GM12878 (cell line): ENCODE data around the gene CD48. TPM values are rescaled to one million over a fixed set of nuclear protein-coding genes. Genes with fewer than 3 reads are reported as not detected.

ENCODE experiments used
- CHD1 ChIP-seq: IDR thresholded peaks from 2 replicates; pipeline ENCODE4 v1.6.1; 2012; ENCODE audit warnings: low read depth, low read length, improper control_type of control experiment
- FOXM1 ChIP-seq: IDR thresholded peaks from 2 replicates; pipeline ENCODE4 v1.6.1; 2012; ENCODE audit warnings: low read depth, mild to moderate bottlenecking, inconsistent platforms, low read length, moderate library complexity
- MTA3 ChIP-seq: IDR thresholded peaks from 2 replicates; pipeline ENCODE4 v1.6.1; 2012; ENCODE audit warnings: low read length, inconsistent platforms, borderline replicate concordance
- PAX5 ChIP-seq: IDR thresholded peaks from 2 replicates; pipeline ENCODE4 v1.6.1; 2011; ENCODE audit warnings: low read depth, low read length, borderline replicate concordance
- RAD21 ChIP-seq: IDR thresholded peaks from 2 replicates; pipeline ENCODE4 v1.6.1; 2011; ENCODE audit warnings: mild to moderate bottlenecking, low read depth, low read length, moderate library complexity; ENCODE audit not compliant: insufficient read depth
- RUNX3 ChIP-seq: IDR thresholded peaks from 2 replicates; pipeline ENCODE4 v1.6.1; 2012; ENCODE audit warnings: low read length, inconsistent platforms
- SMAD1 ChIP-seq: fragments of 450-650 bp; IDR thresholded peaks from 2 replicates; pipeline ENCODE4 v1.6.1; 2018; ENCODE audit warnings: mild to moderate bottlenecking, low read depth; ENCODE audit not compliant: partially characterized antibody
- SMAD5 ChIP-seq: IDR thresholded peaks from 2 replicates; pipeline ENCODE4 v1.6.1; 2016; ENCODE audit warnings: antibody characterized with exemption, low read depth
- WRNIP1 ChIP-seq: IDR thresholded peaks from 2 replicates; pipeline ENCODE4 v1.6.1; 2011; ENCODE audit warnings: low read depth, low read length, improper control_type of control experiment, borderline replicate concordance
- YBX1 ChIP-seq: fragments of 450-650 bp; IDR thresholded peaks from 2 replicates; pipeline ENCODE4 v1.6.1; 2016; ENCODE audit warnings: antibody characterized with exemption
- polyA plus RNA-seq, 11 experiments: library from polyadenylated mRNA; depleted of rRNA in 4 of 11; unstranded in 6 of 11; stranded (reverse) in 5 of 11; fragments of >200 nt; fragmentation: Nextera tagmentation in 4 of 11; fragmentation: Illumina TruSeq in 1 of 11; extraction: Ambion mirVana in 4 of 11; extraction: Trizol in 1 of 11; gene quantifications; 1 replicate in 1 of 11; 2 replicates in 10 of 11; pipeline versions ENCODE4 v1.2.1 to v1.2.3, GENCODE V29; 2011 to 2016; ENCODE audit warnings: inconsistent platforms in 2 of 11, missing spikeins in 2 of 11, low read depth in 1 of 11
- total RNA-seq, 4 experiments: library from RNA; depleted of rRNA in 3 of 4; stranded (reverse); fragments of >200 nt in 3 of 4; fragmentation: Illumina TruSeq in 1 of 4; extraction: Trizol in 1 of 4; gene quantifications; 2 replicates each; pipeline versions ENCODE4 v1.2.1 to v1.2.3, GENCODE V29; 2013 to 2021
- TF ChIP-seq, protein P1 (sequence below): fragments of 450-650 bp; formaldehyde crosslinking; IDR thresholded peaks from 2 replicates; pipeline ENCODE4 v1.5.0; 2022; ENCODE audit warnings: mild to moderate bottlenecking, missing genetic modification characterization
- TF ChIP-seq, protein P2 (sequence below): IDR thresholded peaks from 2 replicates; pipeline ENCODE4 v1.6.1; 2012; ENCODE audit warnings: mild to moderate bottlenecking, low read depth, low read length
- TF ChIP-seq, protein P3 (sequence below): fragments of 450-650 bp; IDR thresholded peaks from 2 replicates; pipeline ENCODE4 v1.6.1; 2014; ENCODE audit warnings: mild to moderate bottlenecking
- TF ChIP-seq, protein P4 (sequence below): fragments of 450-650 bp; IDR thresholded peaks from 2 replicates; pipeline ENCODE4 v1.6.1; 2017; ENCODE audit warnings: mild to moderate bottlenecking, moderate library complexity
- TF ChIP-seq, protein P5 (sequence below): fragments of 450-650 bp; IDR thresholded peaks from 2 replicates; pipeline ENCODE4 v1.6.1; 2018; ENCODE audit warnings: borderline replicate concordance, mild to moderate bottlenecking; ENCODE audit not compliant: partially characterized antibody

The CD48 gene
- total and polyA plus RNA-seq, 10 of the 15 experiments (the other 5 are each of a cell fraction or from before 2014, with no cell fraction given), result 302 to 1,315 (median 430) TPM

DNA sequence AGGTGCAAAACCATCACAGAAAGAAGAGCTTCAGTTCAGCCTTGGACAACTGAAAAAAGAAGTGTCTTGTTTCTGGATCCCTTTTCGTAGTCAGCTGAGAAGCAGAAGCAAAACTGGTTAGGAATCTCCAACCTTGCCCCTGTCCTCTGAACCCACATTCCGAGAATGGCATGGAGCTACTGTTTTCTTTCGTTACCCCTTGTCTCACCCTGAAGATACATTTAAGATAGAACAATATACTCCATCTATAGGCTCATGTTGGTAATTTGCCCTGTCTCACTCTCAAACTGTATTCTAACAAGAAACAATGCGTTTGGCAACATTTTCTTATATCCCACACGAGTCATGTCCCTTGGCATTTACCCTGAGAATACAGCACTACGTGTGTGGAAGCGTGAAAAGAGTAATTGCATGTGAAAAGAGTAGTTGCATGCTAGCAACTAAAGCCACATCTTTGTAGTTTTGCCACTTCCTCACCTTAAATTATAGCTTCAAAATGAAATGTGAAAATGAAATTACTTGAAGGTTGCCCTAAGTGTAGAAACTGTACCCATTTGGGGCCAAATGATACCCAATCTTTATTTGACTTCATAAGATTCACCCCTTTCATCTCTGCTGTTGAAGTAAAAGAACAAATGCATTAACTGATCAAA is 32.7 kb upstream of the CD48 start (continued):
- TF ChIP-seq RAD21 (no peak), RUNX3 (peak; percentile 73), CHD1 (no peak), SMAD1 (peak; percentile 30), YBX1 (no peak), MTA3 (0 out of 2 replicates have a peak, but pooled peaks have one; percentile 14), WRNIP1 (no peak), SMAD5 (no peak), PAX5 (peak; percentile 82), FOXM1 (peak; percentile 55; the same call in 1 of the 2 replicates)
- TF ChIP-seq, protein P1, sequence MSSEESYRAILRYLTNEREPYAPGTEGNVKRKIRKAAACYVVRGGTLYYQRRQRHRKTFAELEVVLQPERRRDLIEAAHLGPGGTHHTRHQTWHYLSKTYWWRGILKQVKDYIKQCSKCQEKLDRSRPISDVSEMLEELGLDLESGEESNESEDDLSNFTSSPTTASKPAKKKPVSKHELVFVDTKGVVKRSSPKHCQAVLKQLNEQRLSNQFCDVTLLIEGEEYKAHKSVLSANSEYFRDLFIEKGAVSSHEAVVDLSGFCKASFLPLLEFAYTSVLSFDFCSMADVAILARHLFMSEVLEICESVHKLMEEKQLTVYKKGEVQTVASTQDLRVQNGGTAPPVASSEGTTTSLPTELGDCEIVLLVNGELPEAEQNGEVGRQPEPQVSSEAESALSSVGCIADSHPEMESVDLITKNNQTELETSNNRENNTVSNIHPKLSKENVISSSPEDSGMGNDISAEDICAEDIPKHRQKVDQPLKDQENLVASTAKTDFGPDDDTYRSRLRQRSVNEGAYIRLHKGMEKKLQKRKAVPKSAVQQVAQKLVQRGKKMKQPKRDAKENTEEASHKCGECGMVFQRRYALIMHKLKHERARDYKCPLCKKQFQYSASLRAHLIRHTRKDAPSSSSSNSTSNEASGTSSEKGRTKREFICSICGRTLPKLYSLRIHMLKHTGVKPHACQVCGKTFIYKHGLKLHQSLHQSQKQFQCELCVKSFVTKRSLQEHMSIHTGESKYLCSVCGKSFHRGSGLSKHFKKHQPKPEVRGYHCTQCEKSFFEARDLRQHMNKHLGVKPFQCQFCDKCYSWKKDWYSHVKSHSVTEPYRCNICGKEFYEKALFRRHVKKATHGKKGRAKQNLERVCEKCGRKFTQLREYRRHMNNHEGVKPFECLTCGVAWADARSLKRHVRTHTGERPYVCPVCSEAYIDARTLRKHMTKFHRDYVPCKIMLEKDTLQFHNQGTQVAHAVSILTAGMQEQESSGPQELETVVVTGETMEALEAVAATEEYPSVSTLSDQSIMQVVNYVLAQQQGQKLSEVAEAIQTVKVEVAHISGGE (CRISPR knock-in tag), result no peak
- TF ChIP-seq, protein P2, sequence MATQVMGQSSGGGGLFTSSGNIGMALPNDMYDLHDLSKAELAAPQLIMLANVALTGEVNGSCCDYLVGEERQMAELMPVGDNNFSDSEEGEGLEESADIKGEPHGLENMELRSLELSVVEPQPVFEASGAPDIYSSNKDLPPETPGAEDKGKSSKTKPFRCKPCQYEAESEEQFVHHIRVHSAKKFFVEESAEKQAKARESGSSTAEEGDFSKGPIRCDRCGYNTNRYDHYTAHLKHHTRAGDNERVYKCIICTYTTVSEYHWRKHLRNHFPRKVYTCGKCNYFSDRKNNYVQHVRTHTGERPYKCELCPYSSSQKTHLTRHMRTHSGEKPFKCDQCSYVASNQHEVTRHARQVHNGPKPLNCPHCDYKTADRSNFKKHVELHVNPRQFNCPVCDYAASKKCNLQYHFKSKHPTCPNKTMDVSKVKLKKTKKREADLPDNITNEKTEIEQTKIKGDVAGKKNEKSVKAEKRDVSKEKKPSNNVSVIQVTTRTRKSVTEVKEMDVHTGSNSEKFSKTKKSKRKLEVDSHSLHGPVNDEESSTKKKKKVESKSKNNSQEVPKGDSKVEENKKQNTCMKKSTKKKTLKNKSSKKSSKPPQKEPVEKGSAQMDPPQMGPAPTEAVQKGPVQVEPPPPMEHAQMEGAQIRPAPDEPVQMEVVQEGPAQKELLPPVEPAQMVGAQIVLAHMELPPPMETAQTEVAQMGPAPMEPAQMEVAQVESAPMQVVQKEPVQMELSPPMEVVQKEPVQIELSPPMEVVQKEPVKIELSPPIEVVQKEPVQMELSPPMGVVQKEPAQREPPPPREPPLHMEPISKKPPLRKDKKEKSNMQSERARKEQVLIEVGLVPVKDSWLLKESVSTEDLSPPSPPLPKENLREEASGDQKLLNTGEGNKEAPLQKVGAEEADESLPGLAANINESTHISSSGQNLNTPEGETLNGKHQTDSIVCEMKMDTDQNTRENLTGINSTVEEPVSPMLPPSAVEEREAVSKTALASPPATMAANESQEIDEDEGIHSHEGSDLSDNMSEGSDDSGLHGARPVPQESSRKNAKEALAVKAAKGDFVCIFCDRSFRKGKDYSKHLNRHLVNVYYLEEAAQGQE, result no peak
- TF ChIP-seq, protein P3, sequence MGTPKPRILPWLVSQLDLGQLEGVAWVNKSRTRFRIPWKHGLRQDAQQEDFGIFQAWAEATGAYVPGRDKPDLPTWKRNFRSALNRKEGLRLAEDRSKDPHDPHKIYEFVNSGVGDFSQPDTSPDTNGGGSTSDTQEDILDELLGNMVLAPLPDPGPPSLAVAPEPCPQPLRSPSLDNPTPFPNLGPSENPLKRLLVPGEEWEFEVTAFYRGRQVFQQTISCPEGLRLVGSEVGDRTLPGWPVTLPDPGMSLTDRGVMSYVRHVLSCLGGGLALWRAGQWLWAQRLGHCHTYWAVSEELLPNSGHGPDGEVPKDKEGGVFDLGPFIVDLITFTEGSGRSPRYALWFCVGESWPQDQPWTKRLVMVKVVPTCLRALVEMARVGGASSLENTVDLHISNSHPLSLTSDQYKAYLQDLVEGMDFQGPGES, result no peak
- TF ChIP-seq, protein P4, sequence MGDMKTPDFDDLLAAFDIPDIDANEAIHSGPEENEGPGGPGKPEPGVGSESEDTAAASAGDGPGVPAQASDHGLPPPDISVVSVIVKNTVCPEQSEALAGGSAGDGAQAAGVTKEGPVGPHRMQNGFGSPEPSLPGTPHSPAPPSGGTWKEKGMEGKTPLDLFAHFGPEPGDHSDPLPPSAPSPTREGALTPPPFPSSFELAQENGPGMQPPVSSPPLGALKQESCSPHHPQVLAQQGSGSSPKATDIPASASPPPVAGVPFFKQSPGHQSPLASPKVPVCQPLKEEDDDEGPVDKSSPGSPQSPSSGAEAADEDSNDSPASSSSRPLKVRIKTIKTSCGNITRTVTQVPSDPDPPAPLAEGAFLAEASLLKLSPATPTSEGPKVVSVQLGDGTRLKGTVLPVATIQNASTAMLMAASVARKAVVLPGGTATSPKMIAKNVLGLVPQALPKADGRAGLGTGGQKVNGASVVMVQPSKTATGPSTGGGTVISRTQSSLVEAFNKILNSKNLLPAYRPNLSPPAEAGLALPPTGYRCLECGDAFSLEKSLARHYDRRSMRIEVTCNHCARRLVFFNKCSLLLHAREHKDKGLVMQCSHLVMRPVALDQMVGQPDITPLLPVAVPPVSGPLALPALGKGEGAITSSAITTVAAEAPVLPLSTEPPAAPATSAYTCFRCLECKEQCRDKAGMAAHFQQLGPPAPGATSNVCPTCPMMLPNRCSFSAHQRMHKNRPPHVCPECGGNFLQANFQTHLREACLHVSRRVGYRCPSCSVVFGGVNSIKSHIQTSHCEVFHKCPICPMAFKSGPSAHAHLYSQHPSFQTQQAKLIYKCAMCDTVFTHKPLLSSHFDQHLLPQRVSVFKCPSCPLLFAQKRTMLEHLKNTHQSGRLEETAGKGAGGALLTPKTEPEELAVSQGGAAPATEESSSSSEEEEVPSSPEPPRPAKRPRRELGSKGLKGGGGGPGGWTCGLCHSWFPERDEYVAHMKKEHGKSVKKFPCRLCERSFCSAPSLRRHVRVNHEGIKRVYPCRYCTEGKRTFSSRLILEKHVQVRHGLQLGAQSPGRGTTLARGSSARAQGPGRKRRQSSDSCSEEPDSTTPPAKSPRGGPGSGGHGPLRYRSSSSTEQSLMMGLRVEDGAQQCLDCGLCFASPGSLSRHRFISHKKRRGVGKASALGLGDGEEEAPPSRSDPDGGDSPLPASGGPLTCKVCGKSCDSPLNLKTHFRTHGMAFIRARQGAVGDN, result peak; percentile 85
- TF ChIP-seq, protein P5, sequence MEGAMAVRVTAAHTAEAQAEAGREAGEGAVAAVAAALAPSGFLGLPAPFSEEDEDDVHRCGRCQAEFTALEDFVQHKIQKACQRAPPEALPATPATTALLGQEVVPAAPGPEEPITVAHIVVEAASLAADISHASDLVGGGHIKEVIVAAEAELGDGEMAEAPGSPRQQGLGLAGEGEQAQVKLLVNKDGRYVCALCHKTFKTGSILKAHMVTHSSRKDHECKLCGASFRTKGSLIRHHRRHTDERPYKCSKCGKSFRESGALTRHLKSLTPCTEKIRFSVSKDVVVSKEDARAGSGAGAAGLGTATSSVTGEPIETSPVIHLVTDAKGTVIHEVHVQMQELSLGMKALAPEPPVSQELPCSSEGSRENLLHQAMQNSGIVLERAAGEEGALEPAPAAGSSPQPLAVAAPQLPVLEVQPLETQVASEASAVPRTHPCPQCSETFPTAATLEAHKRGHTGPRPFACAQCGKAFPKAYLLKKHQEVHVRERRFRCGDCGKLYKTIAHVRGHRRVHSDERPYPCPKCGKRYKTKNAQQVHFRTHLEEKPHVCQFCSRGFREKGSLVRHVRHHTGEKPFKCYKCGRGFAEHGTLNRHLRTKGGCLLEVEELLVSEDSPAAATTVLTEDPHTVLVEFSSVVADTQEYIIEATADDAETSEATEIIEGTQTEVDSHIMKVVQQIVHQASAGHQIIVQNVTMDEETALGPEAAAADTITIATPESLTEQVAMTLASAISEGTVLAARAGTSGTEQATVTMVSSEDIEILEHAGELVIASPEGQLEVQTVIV, result no peak
